PC-9 (cell line): ENCODE results near the gene UGT1A3. TPM values are rescaled to one million over a fixed set of nuclear protein-coding genes. Genes with fewer than 3 reads are reported as not detected.

ENCODE experiments used
- BruUV-seq: library from RNA; stranded (reverse); fragments of 400-500 nt; replicated peaks from 2 replicates; lab custom pipeline; 2021; lab: Mats Ljungman, UMichigan
- CTCF ChIA-PET: fragments of 300-600 bp; sonication (Branson Sonifier 250); formaldehyde crosslinking; loops from one replicate; lab custom pipeline; 2022; ENCODE audit warnings: antibody characterized with exemption; lab: Charles Lee
- POLR2A ChIA-PET: fragments of 300-600 bp; sonication (Branson Sonifier 250); formaldehyde crosslinking; loops from one replicate; lab custom pipeline; 2022; ENCODE audit warnings: antibody characterized with exemption; ENCODE audit not compliant: unreplicated experiment; lab: Charles Lee
- DNase-seq, 2 experiments: peaks; one replicate each; pipeline versions ENCODE4 v3.0.0 to v3.0.0-alpha.2; 2015 to 2022; ENCODE audit warnings: mixed read lengths in 1 of 2
- H2AFZ ChIP-seq: fragments of 200-600 bp; sonication (generic); 2 replicates; pipeline ENCODE4 v1.8.1; 2017; ENCODE audit warnings: antibody characterized with exemption
- H3F3A ChIP-seq: fragments of 200-600 bp; sonication (generic); 2 replicates; pipeline ENCODE4 v1.8.1; 2017; ENCODE audit warnings: antibody characterized with exemption, mild to moderate bottlenecking, low read depth; ENCODE audit not compliant: insufficient read depth
- H3K27ac ChIP-seq: fragments of 200-600 bp; sonication (generic); 2 replicates; pipeline ENCODE4 v1.6.1; 2016; ENCODE audit warnings: mixed run types
- H3K27me3 ChIP-seq: fragments of 200-600 bp; sonication (generic); 2 replicates; pipeline ENCODE4 v1.6.1; 2016; ENCODE audit warnings: low read depth, mixed run types; ENCODE audit not compliant: insufficient read depth
- H3K36me3 ChIP-seq: fragments of 200-600 bp; sonication (generic); 2 replicates; pipeline ENCODE4 v1.6.1; 2016; ENCODE audit warnings: low read depth, mixed run types
- H3K4me1 ChIP-seq: fragments of 200-600 bp; sonication (generic); replicated peaks from 2 replicates; pipeline ENCODE4 v1.6.1; 2016; ENCODE audit warnings: mixed run types; ENCODE audit not compliant: insufficient read depth
- H3K4me2 ChIP-seq: fragments of 200-600 bp; sonication (generic); 2 replicates; pipeline ENCODE4 v1.6.1; 2017; ENCODE audit warnings: mixed run types
- H3K4me3 ChIP-seq: fragments of 200-600 bp; sonication (generic); 2 replicates; pipeline ENCODE4 v1.6.1; 2016; ENCODE audit warnings: mixed run types
- H3K79me2 ChIP-seq: fragments of 200-600 bp; sonication (generic); 2 replicates; pipeline ENCODE4 v1.6.1; 2017; ENCODE audit warnings: low read depth, mixed run types
- H3K9me2 ChIP-seq: fragments of 200-600 bp; sonication (generic); 2 replicates; pipeline ENCODE4 v1.8.1; 2017; ENCODE audit warnings: mild to moderate bottlenecking; ENCODE audit not compliant: insufficient read depth
- H3K9me3 ChIP-seq: fragments of 200-600 bp; sonication (generic); 2 replicates; pipeline ENCODE4 v1.8.1; 2016; ENCODE audit warnings: low read depth; ENCODE audit not compliant: insufficient read depth
- H4K20me1 ChIP-seq: fragments of 200-600 bp; sonication (generic); 2 replicates; pipeline ENCODE4 v1.8.1; 2017; ENCODE audit not compliant: insufficient read depth
- EZH2 ChIP-seq: fragments of 200-600 bp; sonication (generic); IDR thresholded peaks from 2 replicates; pipeline ENCODE4 v1.8.0; 2017; ENCODE audit warnings: antibody characterized with exemption, low read depth
- intact Hi-C: fragments of 100-400 bp; cut with micrococcal nuclease; formaldehyde crosslinking; loops from one replicate; pipeline ENCODE4 v1.10.0; 2022; ENCODE audit not compliant: unreplicated experiment
- total RNA-seq: library from RNA; stranded (reverse); gene quantifications from 2 replicates; pipeline ENCODE4 v1.2.3, GENCODE V29; 2021
- TF ChIP-seq, protein P1 (sequence below): fragments of 200-600 bp; sonication (generic); conservative IDR thresholded peaks from 2 replicates; pipeline ENCODE4 v1.6.1; 2017; ENCODE audit warnings: mixed run types, antibody characterized with exemption, mild to moderate bottlenecking, moderate library complexity

Gene UGT1A3
- total RNA-seq, 1 experiment from 2014 or later, result 67.1 TPM

- intact Hi-C loops, result no loop called here
- POLR2A ChIA-PET, result interaction anchor here (0.6 kb wide), 1 partner anchor 115 kb away, joined by 7 read pairs; no protein-coding TSS in a partner anchor
- Histone ChIP-seq H2AFZ (no peak within 1 kb of the TSS), H3K27me3 (no peaks in the 10 kb centered on the region), H4K20me1 (no peaks in the 10 kb centered on the region), H3K79me2 (no peaks in the 10 kb centered on the region), H3K9me3 (0 out of 2 replicates have a peak, but pooled peaks cover 4% of the 10 kb centered on the region), H3K9me2 (no peaks in the 10 kb centered on the region), H3K36me3 (no peaks in the 10 kb centered on the region), H3K4me1 (no peaks in the 10 kb centered on the region), H3K27ac (no peak within 1 kb of the TSS), H3K4me3 (no peak within 1 kb of the TSS), H3F3A (no peaks in the 10 kb centered on the region), H3K4me2 (no peak within 1 kb of the TSS)
- TF ChIP-seq EZH2, result no peak
- TF ChIP-seq, protein P1, sequence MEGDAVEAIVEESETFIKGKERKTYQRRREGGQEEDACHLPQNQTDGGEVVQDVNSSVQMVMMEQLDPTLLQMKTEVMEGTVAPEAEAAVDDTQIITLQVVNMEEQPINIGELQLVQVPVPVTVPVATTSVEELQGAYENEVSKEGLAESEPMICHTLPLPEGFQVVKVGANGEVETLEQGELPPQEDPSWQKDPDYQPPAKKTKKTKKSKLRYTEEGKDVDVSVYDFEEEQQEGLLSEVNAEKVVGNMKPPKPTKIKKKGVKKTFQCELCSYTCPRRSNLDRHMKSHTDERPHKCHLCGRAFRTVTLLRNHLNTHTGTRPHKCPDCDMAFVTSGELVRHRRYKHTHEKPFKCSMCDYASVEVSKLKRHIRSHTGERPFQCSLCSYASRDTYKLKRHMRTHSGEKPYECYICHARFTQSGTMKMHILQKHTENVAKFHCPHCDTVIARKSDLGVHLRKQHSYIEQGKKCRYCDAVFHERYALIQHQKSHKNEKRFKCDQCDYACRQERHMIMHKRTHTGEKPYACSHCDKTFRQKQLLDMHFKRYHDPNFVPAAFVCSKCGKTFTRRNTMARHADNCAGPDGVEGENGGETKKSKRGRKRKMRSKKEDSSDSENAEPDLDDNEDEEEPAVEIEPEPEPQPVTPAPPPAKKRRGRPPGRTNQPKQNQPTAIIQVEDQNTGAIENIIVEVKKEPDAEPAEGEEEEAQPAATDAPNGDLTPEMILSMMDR, result no peak
- CTCF ChIA-PET, result no interaction called here
- peak in 1 of 2 experiments; percentile 31 for DNase-seq
- no TSS peak for BruUV-seq
Measured at GRCh38 chr2:233681521-233682099, 47.2 kb upstream of the UGT1A3 start, which contains the start of gene UGT1A7. TSS of gene UGT1A7 (plus strand) at chr2:233681901. CDS start at chr2:233681938, 37 bp downstream.

GRCh38 chr2:233684640-233685039, 44.2 kb upstream of the UGT1A3 start:
- DNase-seq, result no peak
- Histone ChIP-seq H3K27me3 (no peaks in the 10 kb centered on the region), H3F3A (peaks cover 17% of the 10 kb centered on the region), H2AFZ (no peak overlapping the region), H4K20me1 (no peaks in the 10 kb centered on the region), H3K9me3 (0 out of 2 replicates have a peak, but pooled peaks cover 4% of the 10 kb centered on the region), H3K79me2 (no peaks in the 10 kb centered on the region), H3K36me3 (no peaks in the 10 kb centered on the region), H3K9me2 (no peaks in the 10 kb centered on the region), H3K4me2 (no peak overlapping the region), H3K4me3 (no peak overlapping the region), H3K27ac (no peak overlapping the region), H3K4me1 (peaks cover 18% of the 10 kb centered on the region)
- BruUV-seq, result no TSS peak
- intact Hi-C loops, result no loop called here
- CTCF ChIA-PET, result no interaction called here
- TF ChIP-seq, protein P1, result no peak
- no peak for TF ChIP-seq EZH2
- POLR2A ChIA-PET, result no interaction called here

DNA sequence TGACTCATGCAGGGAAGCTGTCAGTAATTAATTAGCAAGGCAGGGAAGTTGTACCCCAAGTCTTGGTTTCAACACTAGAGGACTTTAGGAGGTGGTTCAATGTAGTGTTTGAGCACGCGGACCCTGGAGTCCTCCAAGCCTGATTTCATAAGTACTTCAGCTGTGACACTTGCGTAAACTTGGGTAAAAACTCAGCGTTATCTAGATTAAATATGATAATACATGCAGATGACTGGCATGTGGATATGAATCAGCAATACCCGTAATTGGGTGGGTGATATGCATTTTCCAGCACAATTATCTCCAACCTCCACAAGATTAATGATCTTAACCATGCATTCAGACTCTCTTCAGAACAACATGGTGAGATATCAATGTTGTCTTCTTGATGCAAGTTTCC, 41.9 kb upstream of the UGT1A3 start:
- H3K4me1 ChIP-seq, result peaks cover 35% of the 10 kb centered on the region
- no peak overlapping the region for H2AFZ ChIP-seq
- H3K27ac ChIP-seq, result no peak overlapping the region
- H4K20me1 ChIP-seq, result no peaks in the 10 kb centered on the region
- H3K9me2 ChIP-seq, result no peaks in the 10 kb centered on the region
- no TSS peak for BruUV-seq
- POLR2A ChIA-PET, result no interaction called here
- H3K79me2 ChIP-seq, result peaks cover 10% of the 10 kb centered on the region
- TF ChIP-seq EZH2, result no peak
- TF ChIP-seq, protein P1, result no peak
- H3K36me3 ChIP-seq, result no peaks in the 10 kb centered on the region
- no peaks in the 10 kb centered on the region for H3K9me3 ChIP-seq
- DNase-seq, result no peak
- H3K4me2 ChIP-seq, result no peak overlapping the region
- CTCF ChIA-PET, result no interaction called here
- peaks cover 38% of the 10 kb centered on the region for H3F3A ChIP-seq
- H3K4me3 ChIP-seq, result no peak overlapping the region
- intact Hi-C loops, result no loop called here
- H3K27me3 ChIP-seq, result no peaks in the 10 kb centered on the region
